Parathyroid adenoma (tissue), 2 donors: ENCODE data around the gene MASP2.
"Not testable (repeated sequence)": the region's sequence is repeated elsewhere in the genome, so short reads cannot be mapped to it uniquely, and the experiment has no call there.

Experiments
- H2AFZ ChIP-seq: fragments of 300-600 bp; sonication (generic); one replicate; pipeline ENCODE4 v1.7.0; 2017; ENCODE audit warnings: antibody characterized with exemption, mild to moderate bottlenecking
- H3K27ac ChIP-seq: fragments of 300-600 bp; sonication (generic); one replicate; pipeline ENCODE4 v1.7.0; 2017
- H3K27me3 ChIP-seq: fragments of 300-600 bp; sonication (generic); one replicate; pipeline ENCODE4 v1.7.0; 2017; ENCODE audit warnings: low read length; ENCODE audit not compliant: control insufficient read depth, insufficient read depth
- H3K36me3 ChIP-seq: fragments of 300-600 bp; sonication (generic); one replicate; pipeline ENCODE4 v1.7.0; 2017; ENCODE audit warnings: low read length; ENCODE audit not compliant: control insufficient read depth, insufficient read depth
- H3K4me1 ChIP-seq: fragments of 300-600 bp; sonication (generic); one replicate; pipeline ENCODE4 v1.7.0; 2017; ENCODE audit warnings: control low read depth
- H3K4me2 ChIP-seq: fragments of 300-600 bp; sonication (generic); one replicate; pipeline ENCODE4 v1.7.0; 2017; ENCODE audit warnings: low read length
- H3K4me3 ChIP-seq: fragments of 300-600 bp; sonication (generic); one replicate; pipeline ENCODE4 v1.7.0; 2017; ENCODE audit warnings: low read depth, low read length
- H3K79me2 ChIP-seq: fragments of 300-600 bp; sonication (generic); one replicate; pipeline ENCODE4 v1.7.0; 2017; ENCODE audit warnings: control low read depth
- H3K9ac ChIP-seq: fragments of 300-600 bp; sonication (generic); one replicate; pipeline ENCODE4 v1.7.0; 2017; ENCODE audit warnings: mild to moderate bottlenecking
- H3K9me3 ChIP-seq: fragments of 300-600 bp; sonication (generic); one replicate; pipeline ENCODE4 v1.7.0; 2017; ENCODE audit warnings: low read length; ENCODE audit not compliant: control insufficient read depth
- CTCF ChIP-seq: fragments of 300-600 bp; sonication (generic); IDR thresholded peaks from one replicate; pipeline ENCODE4 v1.7.0; 2017; ENCODE audit warnings: antibody characterized with exemption, mild to moderate bottlenecking
- donor health status: primary hyperparathyroidism.

MASP2 gene

GRCh38 chr1:11037740-11038182 is 9.3 kb downstream of the MASP2 start:
- no peaks in the 10 kb centered on the region for H3K79me2 ChIP-seq
- H3K27ac ChIP-seq = no peak overlapping the region
- no peaks in the 10 kb centered on the region for H3K4me1 ChIP-seq
- H3K9ac ChIP-seq = no peak overlapping the region
- H3K36me3 ChIP-seq = no peaks in the 10 kb centered on the region
- no peak overlapping the region for H3K4me3 ChIP-seq
- H3K27me3 ChIP-seq = peaks cover 3% of the 10 kb centered on the region
- no peaks in the 10 kb centered on the region for H3K9me3 ChIP-seq
- H2AFZ ChIP-seq = no peak overlapping the region
- TF ChIP-seq CTCF = peak; percentile 88
- H3K4me2 ChIP-seq = no peak overlapping the region

- H3K27ac ChIP-seq, H3K27me3 ChIP-seq, H3K36me3 ChIP-seq, H3K4me1 ChIP-seq, H3K4me3 ChIP-seq, H2AFZ ChIP-seq, H3K9me3 ChIP-seq, H3K4me2 ChIP-seq, H3K79me2 ChIP-seq, H3K9ac ChIP-seq: not testable (repeated sequence)
Measured at GRCh38 chr1:11037019-11037739, 9.9 kb downstream of the MASP2 start.

GRCh38 chr1:11031624-11032262 is 15.3 kb downstream of the MASP2 start:
- Histone ChIP-seq H3K4me1 (no peaks in the 10 kb centered on the region), H3K27ac (no peak overlapping the region), H3K36me3 (no peaks in the 10 kb centered on the region), H3K27me3 (no peaks in the 10 kb centered on the region), H3K9ac (no peak overlapping the region), H2AFZ (no peak overlapping the region), H3K4me2 (no peak overlapping the region), H3K9me3 (no peaks in the 10 kb centered on the region), H3K4me3 (no peak overlapping the region), H3K79me2 (no peaks in the 10 kb centered on the region)
- no peak for TF ChIP-seq CTCF

- H2AFZ ChIP-seq = no peak overlapping the region
- H3K4me1 ChIP-seq = no peaks in the 10 kb centered on the region
- H3K9ac ChIP-seq = no peak overlapping the region
- no peak overlapping the region for H3K4me3 ChIP-seq
- H3K27ac ChIP-seq = no peak overlapping the region
- no peaks in the 10 kb centered on the region for H3K27me3 ChIP-seq
- no peak for TF ChIP-seq CTCF
- H3K79me2 ChIP-seq = no peaks in the 10 kb centered on the region
- no peak overlapping the region for H3K4me2 ChIP-seq
- H3K9me3 ChIP-seq = no peaks in the 10 kb centered on the region
- no peaks in the 10 kb centered on the region for H3K36me3 ChIP-seq
Measured at GRCh38 chr1:11030865-11031264, 16.2 kb downstream of the MASP2 start.

- Histone ChIP-seq H3K79me2 (no peaks in the 10 kb centered on the region), H3K36me3 (no peaks in the 10 kb centered on the region), H3K4me1 (no peaks in the 10 kb centered on the region), H2AFZ (no peak overlapping the region), H3K9ac (no peak overlapping the region), H3K4me3 (no peak overlapping the region), H3K27ac (no peak overlapping the region), H3K4me2 (no peak overlapping the region), H3K9me3 (no peaks in the 10 kb centered on the region), H3K27me3 (no peaks in the 10 kb centered on the region)
- TF ChIP-seq CTCF = no peak
Measured at GRCh38 chr1:11028018-11028417, 19.0 kb downstream of the MASP2 start.
